IMR-90 (cell line): Measurements from ENCODE around the gene CDH13. TPM values are rescaled to one million over a fixed set of nuclear protein-coding genes. Genes with fewer than 3 reads are reported as not detected.

Source experiments
- ATAC-seq: fragments of 200-7000 bp; cut with Tn5 transposase; 2 replicates; pipeline ENCODE4 v1.9.1; 2020; ENCODE audit warnings: low read depth, mild to moderate bottlenecking, moderate library complexity
- BruUV-seq: library from RNA; stranded (reverse); fragments of 400-500 nt; replicated peaks from 2 replicates; lab custom pipeline; 2021; lab: Mats Ljungman, UMichigan
- CTCF ChIA-PET: fragments of 300-600 bp; formaldehyde crosslinking; extraction: SDS; loops from one replicate; lab custom pipeline; 2021; ENCODE audit warnings: antibody characterized with exemption; lab: Yijun Ruan, JAX
- POLR2A ChIA-PET: fragments of 300-600 bp; sonication (Branson Sonifier 250); formaldehyde crosslinking; loops from one replicate; lab custom pipeline; 2022; ENCODE audit warnings: antibody characterized with exemption; ENCODE audit not compliant: unreplicated experiment; lab: Charles Lee
- DNase-seq: peaks from one replicate; pipeline ENCODE4 v3.0.0; 2013
- H2AFZ ChIP-seq: replicated peaks from 2 replicates; pipeline ENCODE3; 2013; ENCODE audit warnings: low read length, mild to moderate bottlenecking; ENCODE audit not compliant: poor library complexity
- H2AK5ac ChIP-seq: 2 replicates; pipeline ENCODE4 v1.6.1; 2013; ENCODE audit warnings: low read depth, low read length, inconsistent platforms
- H2AK9ac ChIP-seq: replicated peaks from 2 replicates; pipeline ENCODE3; 2013; ENCODE audit warnings: mild to moderate bottlenecking, low read depth, low read length, moderate library complexity; ENCODE audit not compliant: poor library complexity
- H2BK120ac ChIP-seq: 2 replicates; pipeline ENCODE4 v1.6.1; 2013; ENCODE audit warnings: low read depth, low read length, inconsistent platforms
- H2BK15ac ChIP-seq: 3 replicates; pipeline ENCODE4 v1.6.1; 2013; ENCODE audit warnings: low read depth, low read length, inconsistent platforms
- H2BK20ac ChIP-seq: 2 replicates; pipeline ENCODE4 v1.6.1; 2013; ENCODE audit warnings: low read depth, mild to moderate bottlenecking, inconsistent platforms, low read length, moderate library complexity
- H2BK5ac ChIP-seq: 2 replicates; pipeline ENCODE4 v1.6.1; 2013; ENCODE audit warnings: mild to moderate bottlenecking, low read depth, low read length, inconsistent platforms; ENCODE audit not compliant: poor library complexity, severe bottlenecking
- H3K14ac ChIP-seq: replicated peaks from 2 replicates; pipeline ENCODE4 v1.6.1; 2013; ENCODE audit warnings: low read depth, low read length, inconsistent platforms
- H3K18ac ChIP-seq: 2 replicates; pipeline ENCODE4 v1.6.1; 2013; ENCODE audit warnings: low read depth, low read length, control low read depth
- H3K23ac ChIP-seq: 2 replicates; pipeline ENCODE4 v1.6.1; 2013; ENCODE audit warnings: low read depth, low read length, inconsistent platforms
- H3K27ac ChIP-seq: 2 replicates; pipeline ENCODE4 v1.5.1; 2013; ENCODE audit warnings: mild to moderate bottlenecking, control low read depth, low read length; ENCODE audit not compliant: insufficient read depth
- H3K27me3 ChIP-seq: 2 replicates; pipeline ENCODE4 v1.6.1; 2013; ENCODE audit warnings: low read length; ENCODE audit not compliant: control insufficient read depth, insufficient read depth
- H3K36me3 ChIP-seq: 2 replicates; pipeline ENCODE4 v1.6.1; 2013; ENCODE audit warnings: low read length, mixed read lengths; ENCODE audit not compliant: control insufficient read depth, insufficient read depth
- H3K4ac ChIP-seq: 2 replicates; pipeline ENCODE4 v1.6.1; 2013; ENCODE audit warnings: low read depth, low read length, inconsistent platforms
- H3K4me1 ChIP-seq: 2 replicates; pipeline ENCODE4 v1.6.1; 2013; ENCODE audit warnings: low read length, mixed read lengths; ENCODE audit not compliant: control insufficient read depth, insufficient read depth
- H3K4me2 ChIP-seq: 2 replicates; pipeline ENCODE4 v1.6.1; 2013; ENCODE audit warnings: low read depth, mild to moderate bottlenecking, control low read depth, low read length, moderate library complexity
- H3K4me3 ChIP-seq: 2 replicates; pipeline ENCODE4 v1.5.1; 2013; ENCODE audit warnings: low read depth, mild to moderate bottlenecking, control low read depth, low read length, moderate library complexity; ENCODE audit not compliant: insufficient read depth
- H3K56ac ChIP-seq: 2 replicates; pipeline ENCODE4 v1.6.1; 2013; ENCODE audit warnings: low read length, inconsistent platforms; ENCODE audit not compliant: insufficient read depth; ENCODE audit errors: extremely low read depth
- H3K79me1 ChIP-seq, 2 experiments: 2 replicates each; pipeline ENCODE4 v1.6.1; 2013; ENCODE audit warnings: low read length in 2 of 2, inconsistent platforms in 1 of 2, low read depth in 1 of 2
- H3K9ac ChIP-seq: 2 replicates; pipeline ENCODE4 v1.6.1; 2013; ENCODE audit warnings: low read depth, low read length, control low read depth
- H3K9me1 ChIP-seq: 2 replicates; pipeline ENCODE4 v1.6.1; 2013; ENCODE audit warnings: low read length, inconsistent platforms; ENCODE audit not compliant: insufficient read depth
- H3K9me3 ChIP-seq: 2 replicates; pipeline ENCODE4 v1.6.1; 2013; ENCODE audit warnings: low read length; ENCODE audit not compliant: control insufficient read depth, insufficient read depth
- H4K20me1 ChIP-seq: 2 replicates; pipeline ENCODE4 v1.6.1; 2013; ENCODE audit warnings: low read length, inconsistent platforms; ENCODE audit not compliant: insufficient read depth
- H4K5ac ChIP-seq: 2 replicates; pipeline ENCODE4 v1.6.1; 2013; ENCODE audit warnings: mild to moderate bottlenecking, low read depth, low read length, control low read depth
- H4K8ac ChIP-seq, 2 experiments: 2 replicates each; pipeline ENCODE4 v1.6.1; 2013; ENCODE audit warnings: low read depth in 2 of 2, low read length in 2 of 2, control low read depth in 1 of 2, inconsistent platforms in 1 of 2
- H4K91ac ChIP-seq: 2 replicates; pipeline ENCODE4 v1.6.1; 2013; ENCODE audit warnings: low read depth, low read length, inconsistent platforms; ENCODE audit not compliant: insufficient read depth
- FOS ChIP-seq: fragments of 150-350 bp; IDR thresholded peaks from 2 replicates; pipeline ENCODE4 v1.6.1; 2016; ENCODE audit warnings: low read depth, low read length
- MAFK ChIP-seq: IDR thresholded peaks from 2 replicates; pipeline ENCODE4 v1.6.1; 2012; ENCODE audit warnings: low read depth, low read length, improper control_type of control experiment
- RAD21 ChIP-seq: IDR thresholded peaks from 2 replicates; pipeline ENCODE4 v1.6.1; 2012; ENCODE audit warnings: low read length, improper control_type of control experiment
- RFX5 ChIP-seq: IDR thresholded peaks from 2 replicates; pipeline ENCODE4 v1.8.0; 2012; ENCODE audit warnings: low read depth, mild to moderate bottlenecking, low read length, moderate library complexity
- WGBS, 2 experiments: methylation state at CpG; one replicate each; pipeline versions ENCODE4 v1.1.5 to v1.1.7; 2013; ENCODE audit warnings: missing lambda C conversion rate in 2 of 2; ENCODE audit not compliant: insufficient read length in 1 of 2; ENCODE audit errors: extremely low coverage in 2 of 2; 5-methylcytosine and 5-hydroxymethylcytosine counted together
- dilution Hi-C: fragments of 300-500 bp; cut with HindIII; formaldehyde crosslinking; loops from one replicate; pipeline ENCODE4 v1.14.3; 2018; ENCODE audit warnings: low sequenced_read_pairs; ENCODE audit not compliant: unreplicated experiment
- in situ Hi-C: fragments of 300-500 bp; cut with MboI; formaldehyde crosslinking; loops from 3 replicates; pipeline ENCODE4 v1.14.3; 2019; ENCODE audit warnings: low sequenced_read_pairs, inconsistent platforms, mixed read lengths
- intact Hi-C: fragments of 100-400 bp; cut with micrococcal nuclease; formaldehyde crosslinking; loops from 2 replicates; pipeline ENCODE4 v1.10.0; 2022
- polyA plus RNA-seq, 3 experiments: library from polyadenylated mRNA; depleted of rRNA; stranded (reverse); fragments of >200 nt; gene quantifications; 2 replicates each; pipeline ENCODE4 v1.2.3, GENCODE V29; 2012; ENCODE audit warnings: low replicate concordance in 1 of 3
- total RNA-seq: library from RNA; depleted of rRNA; stranded (reverse); fragments of >200 nt; gene quantifications from 2 replicates; pipeline ENCODE4 v1.2.3, GENCODE V29; 2012

Gene CDH13
- total and polyA plus RNA-seq, 2 of the 4 experiments (the other 2 are of a cell fraction): 61.6 to 74.7 TPM

GRCh38 chr16:83619381-83620150 lies 992.8 kb downstream of the CDH13 start:
- no TSS peak for BruUV-seq
- 8% methylated on average over 3 of the region's 12 CpGs; no CpG with 5 or more reads in 1 of the 2 experiments for WGBS, 2 experiments

More at GRCh38 chr16:83619381-83620150, 992.8 kb downstream of the CDH13 start:
- no peak for TF ChIP-seq RAD21
- TF ChIP-seq MAFK: no peak
- TF ChIP-seq RFX5: no peak
- TF ChIP-seq FOS: no peak
- peaks cover 2% of the 10 kb centered on the region; the same call in 1 of the 2 replicates for H3K4me1 ChIP-seq
- H2BK20ac ChIP-seq: no peak overlapping the region
- H2AK5ac ChIP-seq: peak overlapping the region; percentile 71; the same call in 1 of the 2 replicates
- H3K9me3 ChIP-seq: no peaks in the 10 kb centered on the region
- no peak overlapping the region for H3K27ac ChIP-seq
- no peaks in the 10 kb centered on the region for H3K79me1 ChIP-seq
- DNase-seq: no peak
- H4K5ac ChIP-seq: no peak overlapping the region
- no peak for ATAC-seq
- peaks cover 6% of the 10 kb centered on the region; the same call in 1 of the 2 replicates for H3K9me1 ChIP-seq
- H2BK15ac ChIP-seq: no peak overlapping the region
- no peak overlapping the region for H3K56ac ChIP-seq
- in situ Hi-C loops: loop anchor here (10.0 kb wide), 1 partner anchor 65 kb away; no protein-coding TSS in a partner anchor
- CTCF ChIA-PET: no interaction called here
- no peak overlapping the region for H3K4me3 ChIP-seq
- H3K4me2 ChIP-seq: no peak overlapping the region
- H3K23ac ChIP-seq: no peak overlapping the region; the same call in 1 of the 2 replicates
- POLR2A ChIA-PET: no interaction called here
- H3K18ac ChIP-seq: no peak overlapping the region
- no peaks in the 10 kb centered on the region for H3K27me3 ChIP-seq
- H2AFZ ChIP-seq: peak overlapping the region; percentile 47
- no peak overlapping the region for H2AK9ac ChIP-seq
- H2BK120ac ChIP-seq: no peak overlapping the region
- no peak overlapping the region for H3K4ac ChIP-seq
- no peak overlapping the region for H4K8ac ChIP-seq
- no peak overlapping the region for H3K14ac ChIP-seq
- H4K20me1 ChIP-seq: no peaks in the 10 kb centered on the region
- H4K91ac ChIP-seq: no peak overlapping the region; the same call in 1 of the 2 replicates
- no peak overlapping the region for H2BK5ac ChIP-seq
- H3K9ac ChIP-seq: no peak overlapping the region
- H3K36me3 ChIP-seq: no peaks in the 10 kb centered on the region
- dilution Hi-C loops: no loop called here
- intact Hi-C loops: no loop called here
